Endometrial microvascular endothelial cells (primary cell): ENCODE measurements around the gene TM4SF20. TPM values are rescaled to one million over a fixed set of nuclear protein-coding genes. Genes with fewer than 3 reads are reported as not detected.

Experiments used
- in situ Hi-C: cut with HindIII; loops from 2 replicates; pipeline ENCODE4 v1.10.0; 2017; ENCODE audit warnings: low sequenced_read_pairs, low pct_unique_long_range_greater_than_20kb; ENCODE audit errors: inconsistent ontology term
- total RNA-seq: library from RNA; depleted of rRNA; stranded (reverse); fragments of >200 nt; gene quantifications from one replicate; pipeline ENCODE4 v1.2.3, GENCODE V29; 2015; ENCODE audit errors: inconsistent ontology term

The TM4SF20 gene, protein sequence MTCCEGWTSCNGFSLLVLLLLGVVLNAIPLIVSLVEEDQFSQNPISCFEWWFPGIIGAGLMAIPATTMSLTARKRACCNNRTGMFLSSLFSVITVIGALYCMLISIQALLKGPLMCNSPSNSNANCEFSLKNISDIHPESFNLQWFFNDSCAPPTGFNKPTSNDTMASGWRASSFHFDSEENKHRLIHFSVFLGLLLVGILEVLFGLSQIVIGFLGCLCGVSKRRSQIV
- total RNA-seq, result not detected

GRCh38 chr2:227379095-227379494 lies at the start of gene TM4SF20:
TM4SF20 (minus strand) TSS chr2:227379306; CDS start chr2:227379268, 38 bp downstream.
- in situ Hi-C loops, result no loop called here

DNA sequence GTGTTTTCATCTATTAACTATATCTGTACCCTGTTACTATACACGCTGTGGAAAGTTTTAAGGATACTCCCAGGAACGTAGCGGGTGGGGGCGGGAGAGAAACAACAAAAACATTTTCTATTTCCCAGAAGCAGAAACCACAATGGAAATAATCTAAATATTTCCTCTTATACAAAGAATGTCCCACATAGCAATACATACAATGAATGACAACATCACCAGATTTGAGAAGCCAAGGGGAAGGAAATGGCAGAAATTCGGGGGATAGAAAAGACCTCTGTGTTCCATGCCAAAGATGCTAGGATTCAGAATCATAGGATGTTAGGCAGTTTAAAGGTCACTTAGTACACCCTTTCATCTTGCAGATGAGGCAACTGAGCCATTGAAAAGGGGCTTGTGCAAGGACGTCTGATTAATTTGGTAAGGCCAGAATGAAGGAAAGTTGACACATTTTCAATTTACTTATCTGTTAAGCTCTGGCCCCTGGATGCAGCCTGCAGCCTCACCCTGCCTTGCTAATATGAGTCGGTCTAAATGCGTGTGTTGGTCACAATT lies 49.7 kb upstream of the TM4SF20 start:
- in situ Hi-C loops, result no loop called here

DNA sequence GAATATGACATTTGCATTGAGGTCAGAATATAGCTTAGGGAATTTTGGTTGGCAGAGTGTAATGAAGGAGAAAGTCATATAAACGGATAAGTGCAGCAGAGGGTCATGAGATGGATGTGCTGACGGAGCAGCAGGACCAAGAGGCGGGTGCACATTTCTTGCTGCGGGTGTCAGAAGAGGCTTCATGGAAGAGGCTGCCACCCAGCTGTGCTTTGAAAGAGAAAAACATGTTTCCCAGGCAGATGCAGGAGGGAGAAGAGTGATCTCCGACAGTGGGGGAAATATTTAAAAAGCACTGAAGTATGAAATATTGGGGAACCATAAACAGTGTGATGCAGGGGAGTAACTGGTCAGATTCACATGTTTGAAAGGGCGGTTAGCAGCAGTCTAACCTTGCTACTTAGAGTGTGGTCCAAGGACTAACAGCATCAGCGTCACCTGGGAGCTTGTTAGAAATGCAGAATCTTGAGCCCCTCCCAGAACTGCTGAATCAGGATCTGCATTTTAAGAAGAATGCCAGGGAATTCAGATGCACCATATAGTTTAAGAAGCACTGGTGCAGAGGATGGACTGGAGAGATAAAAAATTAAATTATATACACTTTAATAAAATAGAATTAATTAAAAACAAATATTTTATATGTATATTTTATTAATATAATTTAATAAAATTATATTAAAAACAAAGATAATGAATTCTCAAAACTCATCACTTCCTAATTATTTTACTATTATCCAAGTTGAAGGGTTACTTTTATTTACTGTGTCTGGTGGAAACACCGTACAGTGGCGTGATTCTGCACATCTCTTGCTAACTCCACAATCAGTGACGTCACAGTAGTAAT lies 44.8 kb upstream of the TM4SF20 start:
- in situ Hi-C loops, result no loop called here

- in situ Hi-C loops, result no loop called here
Observed at GRCh38 chr2:227420087-227421052, 41.3 kb upstream of the TM4SF20 start.

DNA sequence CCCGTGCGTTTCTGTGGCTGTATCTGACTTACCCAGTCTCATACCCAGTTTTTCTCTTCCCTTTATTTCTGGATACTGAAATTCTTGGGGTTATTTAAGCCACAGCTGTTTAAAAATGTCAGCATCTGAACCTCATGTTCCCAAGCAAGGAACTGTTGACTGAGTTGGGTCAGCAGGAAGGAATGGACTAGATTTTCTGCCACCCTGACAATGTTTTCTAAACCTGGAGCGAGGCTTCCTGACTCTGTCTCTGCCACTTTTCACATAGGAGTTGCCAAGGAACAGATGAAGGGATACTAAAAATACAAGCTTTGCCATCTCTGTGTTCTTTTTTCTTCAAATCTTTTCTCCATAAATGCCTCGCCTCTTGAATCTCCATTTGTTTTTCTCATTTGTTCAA lies 37.6 kb upstream of the TM4SF20 start:
- in situ Hi-C loops, result no loop called here

DNA sequence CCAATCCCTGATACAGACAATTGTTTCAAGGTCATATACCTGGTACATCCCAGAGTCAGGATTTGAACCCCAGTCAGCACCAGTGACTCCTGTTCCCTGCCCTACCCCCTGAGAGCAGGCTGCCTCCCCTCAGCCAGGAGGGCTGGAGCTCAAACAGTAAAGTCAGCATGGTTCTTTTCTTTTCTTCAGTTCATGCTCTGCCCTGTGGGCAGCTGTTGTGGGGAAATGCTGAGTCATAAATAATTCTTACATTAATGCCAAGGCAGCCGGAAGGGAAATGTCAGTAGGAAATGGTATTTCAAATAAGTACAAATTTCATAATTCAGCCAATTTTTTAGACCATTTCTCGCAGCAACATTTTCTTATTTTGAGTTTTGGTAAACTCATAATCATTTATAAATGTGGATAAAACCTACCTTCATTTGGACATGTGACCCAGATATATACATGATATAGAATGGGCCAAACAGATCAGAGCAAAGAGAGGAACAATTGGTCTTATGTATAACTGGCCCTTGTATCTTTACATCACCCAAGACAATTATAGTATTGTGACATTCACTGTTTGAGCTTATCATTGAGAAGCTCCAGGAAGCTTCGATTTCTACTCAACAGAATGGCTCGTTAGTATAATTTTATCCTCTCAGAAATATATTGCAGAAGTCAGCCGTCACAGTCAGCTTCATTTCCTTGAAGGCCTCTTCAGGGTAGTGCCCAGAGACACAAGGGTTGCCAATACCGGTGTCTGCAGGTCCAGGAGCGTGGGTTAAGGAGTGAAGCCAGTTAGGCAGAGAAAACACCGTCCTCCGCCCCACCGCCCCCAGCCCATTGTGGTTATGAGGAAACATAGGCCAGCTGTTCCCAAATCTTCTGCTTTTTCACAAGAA lies 36.7 kb upstream of the TM4SF20 start:
- in situ Hi-C loops, result no loop called here

- in situ Hi-C loops, result no loop called here
Observed at GRCh38 chr2:227414846-227415245, 35.7 kb upstream of the TM4SF20 start.

DNA sequence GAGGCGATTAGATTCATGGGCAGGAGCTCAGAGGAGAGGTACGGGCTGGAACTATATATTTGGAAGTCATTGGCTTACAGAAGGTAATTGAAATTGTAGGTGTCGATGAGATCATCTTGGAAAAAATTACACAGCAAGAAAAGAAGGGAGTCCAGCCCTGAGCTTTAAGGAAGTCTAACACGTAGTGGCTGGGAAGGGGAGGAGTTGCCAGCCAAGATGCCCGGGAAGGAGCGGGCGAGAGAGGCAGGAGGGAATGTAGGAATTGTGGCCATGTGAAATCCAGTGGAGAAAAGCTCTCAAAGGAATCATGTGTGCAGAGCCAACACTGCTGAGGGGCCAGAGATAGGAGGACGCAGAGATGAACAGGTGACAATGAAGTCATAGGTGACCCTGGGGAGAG lies 34.3 kb upstream of the TM4SF20 start:
- in situ Hi-C loops, result no loop called here

- in situ Hi-C loops, result no loop called here
Observed at GRCh38 chr2:227412877-227413276, 33.8 kb upstream of the TM4SF20 start.

GRCh38 chr2:227411990-227412350 lies 32.9 kb upstream of the TM4SF20 start:
- in situ Hi-C loops, result no loop called here

DNA sequence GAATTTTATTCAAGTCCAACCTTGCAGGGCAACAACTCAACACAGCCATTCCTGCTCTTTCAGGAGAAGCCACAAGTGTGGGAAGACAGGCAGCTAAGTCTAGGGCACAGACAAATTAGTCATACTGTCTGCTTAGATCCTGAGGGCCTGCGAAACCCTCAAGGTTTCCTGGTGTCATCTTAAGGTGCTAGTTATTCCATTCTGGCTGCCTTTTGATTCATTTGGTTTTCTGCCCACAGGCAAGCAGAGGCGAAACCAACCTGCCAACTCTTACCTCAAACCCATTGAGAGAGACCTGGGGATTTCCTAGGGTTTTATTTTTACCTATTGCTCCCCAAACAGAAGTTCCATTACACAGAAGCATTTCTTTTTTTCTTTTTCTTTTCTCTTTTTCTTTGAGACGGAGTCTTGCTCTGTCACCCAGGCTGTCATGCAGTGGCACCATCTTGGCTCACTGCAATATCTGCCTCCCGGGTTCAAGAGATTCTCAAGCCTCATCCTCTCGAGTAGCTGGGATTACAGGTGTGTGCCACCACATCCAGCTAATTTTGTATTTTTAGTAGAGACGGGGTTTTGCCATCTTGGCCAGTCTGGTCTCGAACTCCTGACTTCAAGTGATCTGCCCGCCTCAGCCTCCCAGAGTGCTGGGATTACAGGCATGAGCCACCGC lies 32.3 kb upstream of the TM4SF20 start:
- in situ Hi-C loops, result no loop called here

DNA sequence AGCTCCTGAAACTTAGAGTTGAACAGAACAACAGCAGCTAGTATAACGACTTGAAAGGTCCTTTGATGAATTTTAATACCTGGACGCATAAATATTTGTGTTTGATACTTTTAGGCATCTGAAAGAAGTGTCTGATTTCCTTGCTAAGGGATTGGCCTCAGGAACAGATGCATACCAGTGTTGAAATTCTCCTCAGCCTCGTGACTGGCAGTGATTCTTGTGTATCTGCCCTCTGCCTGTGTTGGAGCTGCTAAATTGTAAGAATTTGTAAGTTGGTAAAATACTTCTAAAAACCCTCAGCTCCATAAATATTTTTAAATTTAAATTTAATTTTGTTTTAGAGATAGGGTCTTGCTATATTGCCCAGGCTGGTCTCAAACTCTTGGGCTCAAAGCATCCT lies 31.1 kb upstream of the TM4SF20 start:
- in situ Hi-C loops, result no loop called here

- in situ Hi-C loops, result no loop called here
Observed at GRCh38 chr2:227407591-227408151, 28.6 kb upstream of the TM4SF20 start.

DNA sequence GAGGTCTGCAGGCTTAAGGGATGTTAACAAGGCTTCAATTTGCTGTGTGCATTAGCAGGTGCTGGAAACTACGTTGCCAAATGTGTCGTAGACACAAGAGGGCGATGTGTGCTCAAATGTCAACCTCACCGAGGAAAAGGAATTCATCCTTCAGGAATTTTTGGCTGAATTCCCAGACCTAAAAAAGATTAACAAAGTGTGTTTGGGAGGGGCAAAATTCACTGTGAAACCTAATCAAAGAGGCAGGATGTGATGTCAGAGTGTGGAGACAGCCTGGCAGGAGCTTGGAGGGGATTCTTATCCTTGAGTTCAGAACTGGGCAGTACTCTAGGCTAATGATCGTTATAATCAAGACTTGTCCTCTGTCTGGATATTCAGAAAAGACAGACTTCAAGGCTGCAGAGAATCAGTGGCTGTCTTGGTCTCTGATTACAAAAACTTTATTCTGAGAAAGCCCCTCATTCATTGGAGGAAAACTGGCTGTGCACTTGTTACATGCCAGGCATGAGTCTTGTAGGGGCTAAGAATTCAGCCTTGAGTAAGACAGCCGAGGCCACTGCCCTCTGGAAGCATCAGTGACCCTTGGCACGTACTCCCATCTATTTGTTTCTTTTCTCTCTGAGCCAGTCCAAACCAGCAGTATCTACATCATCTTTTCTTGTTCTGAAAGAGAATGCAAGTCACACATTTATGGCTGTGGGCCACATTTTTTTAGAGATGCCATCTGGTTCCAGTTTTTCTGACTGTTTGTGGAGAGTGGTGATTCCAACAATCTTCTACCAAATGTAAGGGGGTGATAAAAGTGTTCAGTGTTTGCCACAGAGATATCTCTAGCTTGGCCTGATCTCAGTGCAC lies 27.3 kb upstream of the TM4SF20 start:
- in situ Hi-C loops, result no loop called here

GRCh38 chr2:227404585-227405271 lies 25.6 kb upstream of the TM4SF20 start:
- in situ Hi-C loops, result no loop called here

DNA sequence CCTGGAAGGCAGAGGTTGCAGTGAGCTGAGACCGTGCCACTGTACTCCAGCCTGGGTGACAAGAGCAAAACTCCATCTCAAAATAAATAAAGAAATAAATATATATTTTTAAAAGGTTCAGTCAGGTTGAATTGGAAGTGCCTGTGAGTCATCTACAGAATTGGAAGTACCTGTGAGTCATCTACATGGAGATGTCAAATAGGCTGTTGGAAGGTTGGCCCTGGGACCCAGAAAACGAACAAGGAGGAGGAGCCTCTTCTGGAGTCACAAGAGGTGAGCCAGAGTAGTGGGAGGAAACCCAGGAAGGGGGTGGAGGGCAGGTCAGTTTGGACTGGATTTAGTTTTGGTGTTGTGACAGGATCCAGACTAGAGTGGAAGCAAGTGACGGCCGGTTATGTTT lies 23.9 kb upstream of the TM4SF20 start:
- in situ Hi-C loops, result no loop called here
